ENCODE results near the gene ZNF618.

DNA sequence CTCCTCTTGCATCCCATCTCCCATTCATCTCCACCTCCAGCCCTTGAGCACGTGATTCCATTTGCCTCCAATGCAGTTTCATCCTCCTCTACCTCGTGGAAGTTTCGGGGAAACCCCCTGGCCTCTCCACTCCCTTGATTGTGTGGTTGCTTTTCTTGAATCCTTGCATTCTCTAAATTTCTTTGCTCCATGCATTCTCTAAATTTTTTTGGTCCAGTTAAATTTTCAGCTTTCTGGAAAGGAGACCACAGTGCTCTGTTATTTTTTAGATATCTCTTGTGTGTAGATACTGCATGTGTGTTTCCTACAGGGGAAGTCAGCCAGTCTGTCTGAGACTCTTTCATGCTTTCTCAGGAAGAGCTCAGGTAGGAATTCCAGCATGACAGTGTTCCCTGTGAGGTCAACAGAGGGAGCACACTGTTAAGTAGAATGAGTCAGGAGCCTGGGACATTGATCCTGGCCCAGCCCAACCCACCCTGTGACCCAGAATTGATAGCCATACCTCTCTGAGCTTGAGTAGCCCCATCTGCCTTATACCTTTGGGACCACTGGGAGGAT, 149.2 kb downstream of the ZNF618 start:
- TF ChIP-seq, protein P1, sequence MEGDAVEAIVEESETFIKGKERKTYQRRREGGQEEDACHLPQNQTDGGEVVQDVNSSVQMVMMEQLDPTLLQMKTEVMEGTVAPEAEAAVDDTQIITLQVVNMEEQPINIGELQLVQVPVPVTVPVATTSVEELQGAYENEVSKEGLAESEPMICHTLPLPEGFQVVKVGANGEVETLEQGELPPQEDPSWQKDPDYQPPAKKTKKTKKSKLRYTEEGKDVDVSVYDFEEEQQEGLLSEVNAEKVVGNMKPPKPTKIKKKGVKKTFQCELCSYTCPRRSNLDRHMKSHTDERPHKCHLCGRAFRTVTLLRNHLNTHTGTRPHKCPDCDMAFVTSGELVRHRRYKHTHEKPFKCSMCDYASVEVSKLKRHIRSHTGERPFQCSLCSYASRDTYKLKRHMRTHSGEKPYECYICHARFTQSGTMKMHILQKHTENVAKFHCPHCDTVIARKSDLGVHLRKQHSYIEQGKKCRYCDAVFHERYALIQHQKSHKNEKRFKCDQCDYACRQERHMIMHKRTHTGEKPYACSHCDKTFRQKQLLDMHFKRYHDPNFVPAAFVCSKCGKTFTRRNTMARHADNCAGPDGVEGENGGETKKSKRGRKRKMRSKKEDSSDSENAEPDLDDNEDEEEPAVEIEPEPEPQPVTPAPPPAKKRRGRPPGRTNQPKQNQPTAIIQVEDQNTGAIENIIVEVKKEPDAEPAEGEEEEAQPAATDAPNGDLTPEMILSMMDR (conservative IDR thresholded peaks at IDR 0.05; ENCODE audit: low read length), result no peak
- no peak for TF ChIP-seq EZH2phosphoT487 (IDR thresholded peaks at IDR 0.05; ENCODE audit: borderline replicate concordance)
